RPMI8226 (cell line): ENCODE data around the gene DNAH5.
"Not testable (repeated sequence)": the region's sequence is repeated elsewhere in the genome, so short reads cannot be mapped to it uniquely, and the experiment has no call there.

Experiments
- DNase-seq: peaks from one replicate; pipeline ENCODE4 v3.0.0-alpha.2; 2015

DNAH5 gene, protein sequence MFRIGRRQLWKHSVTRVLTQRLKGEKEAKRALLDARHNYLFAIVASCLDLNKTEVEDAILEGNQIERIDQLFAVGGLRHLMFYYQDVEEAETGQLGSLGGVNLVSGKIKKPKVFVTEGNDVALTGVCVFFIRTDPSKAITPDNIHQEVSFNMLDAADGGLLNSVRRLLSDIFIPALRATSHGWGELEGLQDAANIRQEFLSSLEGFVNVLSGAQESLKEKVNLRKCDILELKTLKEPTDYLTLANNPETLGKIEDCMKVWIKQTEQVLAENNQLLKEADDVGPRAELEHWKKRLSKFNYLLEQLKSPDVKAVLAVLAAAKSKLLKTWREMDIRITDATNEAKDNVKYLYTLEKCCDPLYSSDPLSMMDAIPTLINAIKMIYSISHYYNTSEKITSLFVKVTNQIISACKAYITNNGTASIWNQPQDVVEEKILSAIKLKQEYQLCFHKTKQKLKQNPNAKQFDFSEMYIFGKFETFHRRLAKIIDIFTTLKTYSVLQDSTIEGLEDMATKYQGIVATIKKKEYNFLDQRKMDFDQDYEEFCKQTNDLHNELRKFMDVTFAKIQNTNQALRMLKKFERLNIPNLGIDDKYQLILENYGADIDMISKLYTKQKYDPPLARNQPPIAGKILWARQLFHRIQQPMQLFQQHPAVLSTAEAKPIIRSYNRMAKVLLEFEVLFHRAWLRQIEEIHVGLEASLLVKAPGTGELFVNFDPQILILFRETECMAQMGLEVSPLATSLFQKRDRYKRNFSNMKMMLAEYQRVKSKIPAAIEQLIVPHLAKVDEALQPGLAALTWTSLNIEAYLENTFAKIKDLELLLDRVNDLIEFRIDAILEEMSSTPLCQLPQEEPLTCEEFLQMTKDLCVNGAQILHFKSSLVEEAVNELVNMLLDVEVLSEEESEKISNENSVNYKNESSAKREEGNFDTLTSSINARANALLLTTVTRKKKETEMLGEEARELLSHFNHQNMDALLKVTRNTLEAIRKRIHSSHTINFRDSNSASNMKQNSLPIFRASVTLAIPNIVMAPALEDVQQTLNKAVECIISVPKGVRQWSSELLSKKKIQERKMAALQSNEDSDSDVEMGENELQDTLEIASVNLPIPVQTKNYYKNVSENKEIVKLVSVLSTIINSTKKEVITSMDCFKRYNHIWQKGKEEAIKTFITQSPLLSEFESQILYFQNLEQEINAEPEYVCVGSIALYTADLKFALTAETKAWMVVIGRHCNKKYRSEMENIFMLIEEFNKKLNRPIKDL (N-terminal part only)

DNA sequence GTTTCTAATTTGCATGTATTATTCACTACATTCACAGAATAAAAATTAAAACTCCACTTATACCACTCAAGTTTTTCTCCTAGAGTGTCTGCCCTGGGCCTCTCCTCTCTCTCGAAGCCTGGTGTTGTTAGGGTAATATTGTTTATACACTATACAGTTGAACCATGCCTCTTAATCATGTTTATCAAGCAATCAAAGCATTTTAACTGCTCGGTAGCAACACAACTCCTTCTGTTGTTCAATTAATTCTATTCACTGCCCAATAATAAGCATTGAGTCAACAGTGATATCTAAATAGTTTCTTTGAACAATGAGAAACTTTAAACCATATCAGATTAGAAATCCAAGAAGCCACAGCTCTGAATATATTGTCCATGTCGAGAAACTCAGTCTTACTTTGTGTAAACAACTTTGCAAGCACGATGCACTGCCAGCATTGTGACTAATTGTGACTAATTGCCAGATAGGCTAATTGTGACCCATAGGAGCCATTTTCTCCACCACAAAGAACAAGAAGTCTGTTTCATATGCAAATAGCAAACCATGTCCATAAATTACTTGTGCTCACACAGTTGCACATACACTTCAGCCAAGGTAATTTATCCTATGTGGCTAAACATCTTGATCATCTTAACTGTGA is at the start of gene DNAH5:
Gene DNAH5 (minus strand): TSS at position 129 of the 640 bp plus-strand sequence. CDS start 250 bp downstream, outside the sequence.
- no peak for DNase-seq

DNA sequence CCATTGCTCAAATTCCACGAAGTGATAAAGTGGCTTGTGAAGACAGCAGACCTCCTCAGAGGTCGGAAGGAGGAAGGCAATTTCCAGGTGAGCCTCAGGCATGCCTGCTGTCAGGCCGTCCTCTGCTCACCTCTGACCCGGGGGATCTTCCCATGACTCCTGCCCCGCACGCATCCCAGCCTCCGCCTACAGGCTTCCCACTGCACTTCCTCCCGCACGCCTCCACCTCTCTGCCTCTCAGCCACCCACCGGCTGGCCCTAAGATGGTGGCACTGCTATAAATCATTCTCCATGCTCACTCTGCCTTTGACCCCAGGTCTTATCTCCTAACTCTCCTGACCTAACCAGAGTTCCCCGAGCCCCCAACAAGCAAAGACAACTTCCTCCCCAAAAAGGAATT is 49.4 kb upstream of the DNAH5 start:
- DNase-seq: no peak

DNA sequence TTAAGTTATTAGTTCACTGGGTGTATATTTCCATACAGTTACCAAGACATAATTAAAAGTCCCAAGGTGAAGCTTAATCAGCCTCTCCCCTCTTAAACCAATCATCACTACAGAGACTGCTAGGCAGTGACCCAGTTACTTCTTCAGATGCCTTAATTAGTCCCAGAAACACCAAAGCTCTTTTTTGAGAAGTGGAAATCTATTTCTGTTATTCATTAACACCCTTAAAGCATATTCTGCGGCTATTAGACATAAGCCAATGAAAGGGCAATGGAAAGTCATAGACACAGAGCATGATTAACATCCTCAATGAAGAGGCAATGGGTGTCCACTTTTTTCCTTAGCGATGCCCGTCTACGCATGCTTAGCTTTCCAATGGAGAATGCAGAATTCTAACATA is 48.3 kb upstream of the DNAH5 start:
- no peak for DNase-seq

DNA sequence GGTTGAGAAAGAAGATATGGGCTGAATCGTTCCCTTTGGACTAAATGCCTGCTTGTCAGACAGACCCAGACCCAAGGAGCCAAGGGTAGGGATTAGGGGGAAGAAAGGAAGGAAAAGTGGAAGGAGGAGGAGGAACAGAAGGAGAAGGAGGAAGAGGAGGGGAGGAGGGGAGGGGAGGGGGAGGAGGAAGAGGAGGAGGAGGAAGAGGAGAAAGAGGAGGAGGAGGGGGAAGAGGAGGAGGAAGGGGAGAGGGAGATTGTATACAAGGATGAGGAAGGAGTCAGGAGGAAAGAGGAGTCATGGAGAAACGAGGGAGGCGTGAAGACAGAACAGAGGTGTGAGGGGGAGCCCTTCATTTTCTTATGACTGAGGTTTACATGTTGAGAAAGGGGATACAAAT is 46.9 kb upstream of the DNAH5 start:
- DNase-seq: no peak

DNA sequence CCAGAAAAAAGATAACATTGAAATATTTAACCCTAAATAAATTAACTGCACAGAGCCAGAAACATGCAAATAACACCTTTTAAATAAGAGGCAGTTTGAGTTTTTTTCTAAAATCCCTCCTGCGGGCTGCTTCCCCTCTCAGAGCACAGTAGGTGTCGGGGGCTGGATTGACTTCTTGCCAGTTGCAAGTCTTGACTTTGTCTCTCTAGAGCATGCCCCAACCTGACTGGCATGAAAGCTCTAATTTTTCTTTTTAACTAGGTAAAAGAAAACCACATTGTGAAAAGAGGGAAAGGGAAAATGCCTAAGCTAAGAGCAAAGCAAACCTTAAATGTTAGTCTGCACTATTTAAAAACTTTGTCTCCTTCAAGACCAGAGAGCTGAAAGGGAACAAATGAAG is 46.4 kb upstream of the DNAH5 start:
- no peak for DNase-seq

DNA sequence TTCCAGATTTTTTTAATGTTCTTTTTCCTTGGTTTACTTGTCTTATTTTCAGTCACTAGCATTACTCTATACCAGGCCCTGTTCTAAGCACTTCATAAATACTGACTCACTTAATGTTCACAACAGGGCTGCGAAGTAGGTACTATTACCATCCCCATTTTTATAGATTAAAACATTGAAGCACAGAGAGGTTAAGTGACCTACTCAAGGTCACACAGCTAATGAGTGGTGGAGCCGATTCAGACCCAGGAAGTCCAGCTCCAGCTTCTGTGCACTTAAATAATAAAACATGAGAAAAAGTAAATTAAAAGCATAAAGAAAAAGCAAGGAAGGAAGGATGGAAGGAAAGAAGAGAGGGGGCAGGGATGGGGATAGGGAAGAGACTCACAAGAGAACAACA is 45.3 kb upstream of the DNAH5 start:
- DNase-seq: no peak

DNA sequence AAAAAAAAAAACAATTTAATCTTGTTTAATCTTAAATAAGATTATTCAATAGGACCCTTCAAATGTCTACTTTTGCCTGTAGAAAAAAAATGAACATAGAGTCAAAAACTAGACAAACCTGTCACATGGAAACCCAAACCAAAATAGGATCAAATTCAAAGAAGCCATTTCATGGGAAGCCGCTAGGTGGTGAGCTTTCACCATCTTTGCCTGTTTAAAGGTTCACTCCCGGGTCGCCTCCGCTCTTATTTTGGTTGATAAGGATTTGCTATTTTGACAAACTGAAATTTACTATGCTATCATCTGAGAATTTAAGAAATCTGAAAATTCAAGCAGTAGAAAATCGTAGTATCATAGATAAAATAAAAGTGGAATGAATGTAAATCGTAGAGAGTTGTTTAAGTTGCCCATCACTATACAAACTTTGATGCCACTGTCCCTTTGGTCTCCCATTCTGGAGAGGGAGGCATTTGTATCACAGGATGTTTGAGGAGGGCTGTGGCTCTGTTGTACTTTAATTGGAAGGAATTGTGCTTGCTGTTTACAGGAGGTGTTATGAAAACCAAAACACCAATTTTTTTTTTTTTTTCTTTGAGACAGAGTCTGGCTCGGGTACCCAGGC is 43.5 kb upstream of the DNAH5 start:
- DNase-seq: peak; percentile 45

DNA sequence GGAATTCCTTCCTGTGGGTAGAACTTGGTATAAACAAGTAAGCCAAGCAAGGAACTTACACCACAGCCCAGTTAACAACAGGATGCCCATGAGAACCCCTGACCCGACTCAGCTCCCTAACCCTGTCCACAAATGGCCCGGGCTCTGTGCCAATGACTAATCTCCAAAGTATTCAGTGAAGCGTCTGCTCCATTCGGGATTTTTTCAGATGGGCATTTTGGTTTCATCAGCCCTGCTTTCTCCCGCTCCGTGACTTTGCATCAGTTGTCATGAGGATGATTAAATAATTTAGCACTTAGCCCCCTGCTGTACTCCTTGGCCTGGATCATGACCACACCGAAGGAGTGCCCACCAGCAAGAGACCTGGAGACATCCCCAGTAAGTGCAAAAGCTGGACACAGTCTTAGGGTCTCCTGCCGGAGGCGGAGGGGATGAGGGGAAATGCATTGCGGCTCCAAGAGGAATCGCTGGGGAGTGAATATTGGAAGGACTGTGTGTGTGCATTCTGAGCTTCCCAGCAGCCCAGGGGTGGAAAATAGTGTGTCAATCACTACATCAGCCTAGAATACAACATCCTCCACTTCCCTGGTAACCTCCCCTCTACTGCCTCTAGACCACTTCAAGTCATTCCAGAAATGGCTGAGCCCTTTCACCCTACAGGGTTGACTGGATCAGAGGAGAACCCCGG is 41.4 kb upstream of the DNAH5 start:
- no peak for DNase-seq

DNA sequence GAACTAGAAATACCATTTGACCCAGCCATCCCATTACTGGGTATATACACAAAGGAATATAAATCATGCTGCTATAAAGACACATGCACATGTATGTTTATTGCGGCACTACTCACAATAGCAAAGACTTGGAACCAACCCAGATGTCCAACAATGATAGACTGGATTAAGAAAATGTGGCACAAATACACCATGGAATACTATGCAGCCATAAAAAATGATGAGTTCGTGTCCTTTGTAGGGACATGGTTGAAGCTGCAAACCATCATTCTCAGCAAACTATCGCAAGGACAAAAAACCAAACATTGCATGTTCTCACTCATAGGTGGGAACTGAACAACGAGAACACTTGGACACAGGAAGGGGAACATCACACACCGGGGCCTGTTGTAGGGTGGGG is 40.4 kb upstream of the DNAH5 start:
- not testable (repeated sequence) for DNase-seq

DNA sequence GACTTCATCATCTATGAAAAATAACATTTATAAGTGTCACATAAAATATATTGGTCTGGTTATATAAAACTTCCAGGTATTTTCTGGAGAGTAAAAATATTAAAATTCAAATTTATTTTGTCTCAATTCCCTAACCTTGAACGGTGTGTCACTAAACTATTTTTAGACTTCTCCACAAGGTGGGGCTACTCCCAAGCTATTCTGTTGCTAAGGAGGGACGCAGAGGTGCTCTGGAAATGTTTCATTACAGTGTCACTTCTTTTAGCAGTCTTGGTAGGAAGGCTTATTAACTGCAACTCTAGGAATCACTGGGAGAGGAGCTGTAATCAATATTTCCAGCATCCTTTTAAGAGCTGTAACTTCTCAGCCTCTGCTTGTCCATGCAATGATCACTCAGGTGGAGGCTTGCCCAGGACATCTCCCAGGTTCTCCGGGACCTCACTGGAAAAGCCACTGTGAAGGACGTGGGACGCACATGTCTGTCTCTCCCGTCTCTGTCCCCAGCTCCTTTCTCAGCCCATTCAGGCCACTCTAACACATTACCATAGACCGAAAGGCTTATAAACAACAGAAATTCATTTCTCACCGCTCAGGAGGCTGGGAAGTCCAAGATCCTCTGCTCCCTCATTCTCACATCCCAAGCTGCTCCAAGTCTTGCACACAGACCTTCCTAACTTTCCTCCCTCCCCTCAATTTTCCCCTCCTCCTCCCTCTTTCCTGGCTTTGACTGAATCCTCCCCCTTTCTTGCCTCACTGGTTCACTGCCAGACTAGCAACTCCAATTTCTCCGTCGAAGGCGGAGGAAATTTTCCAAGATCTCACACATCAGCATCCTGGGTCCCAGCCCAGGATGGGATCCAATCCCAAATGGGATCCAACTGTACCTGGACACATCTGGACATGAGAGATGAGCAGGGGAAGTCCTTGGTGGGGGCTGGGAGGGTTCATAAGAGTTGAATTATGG is 32.7 kb upstream of the DNAH5 start:
- peak; percentile 43 for DNase-seq

DNA sequence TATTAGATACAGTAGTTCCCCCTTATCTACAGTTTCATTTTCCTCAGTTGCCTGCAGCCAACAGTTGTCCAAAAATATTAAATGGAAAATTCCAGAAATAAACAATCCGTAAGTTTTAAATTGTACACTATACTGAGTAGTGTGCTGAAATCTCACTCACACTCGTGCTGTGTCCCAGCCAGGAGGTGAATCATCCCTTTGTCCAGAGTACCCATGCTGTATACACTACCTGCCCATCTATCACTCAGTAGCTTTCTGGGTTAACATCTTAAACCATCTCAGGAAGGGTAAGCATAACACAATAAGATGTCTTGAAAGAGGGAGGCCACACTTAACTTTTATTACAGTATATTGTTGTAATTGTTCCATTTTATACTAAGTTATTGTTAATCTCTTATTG is 31.7 kb upstream of the DNAH5 start:
- no peak for DNase-seq

DNA sequence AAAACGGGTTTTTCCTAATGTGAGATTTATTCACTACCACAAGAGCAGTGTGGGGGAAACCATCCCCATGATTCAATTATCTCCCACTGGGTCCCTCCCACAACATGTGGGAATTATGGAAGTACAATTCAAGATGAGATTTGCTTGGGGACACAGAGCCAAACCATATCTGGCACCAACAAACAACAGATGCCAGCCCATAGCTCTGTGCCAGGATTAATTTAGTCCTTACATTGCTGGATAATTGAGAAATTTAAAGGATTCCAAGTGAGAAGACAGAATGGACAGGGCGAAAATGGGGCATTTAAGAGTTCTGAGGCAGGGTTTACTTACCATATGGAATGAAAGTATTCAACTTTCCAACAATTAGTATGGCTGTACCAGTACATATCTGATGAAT is 30.8 kb upstream of the DNAH5 start:
- DNase-seq: no peak

DNA sequence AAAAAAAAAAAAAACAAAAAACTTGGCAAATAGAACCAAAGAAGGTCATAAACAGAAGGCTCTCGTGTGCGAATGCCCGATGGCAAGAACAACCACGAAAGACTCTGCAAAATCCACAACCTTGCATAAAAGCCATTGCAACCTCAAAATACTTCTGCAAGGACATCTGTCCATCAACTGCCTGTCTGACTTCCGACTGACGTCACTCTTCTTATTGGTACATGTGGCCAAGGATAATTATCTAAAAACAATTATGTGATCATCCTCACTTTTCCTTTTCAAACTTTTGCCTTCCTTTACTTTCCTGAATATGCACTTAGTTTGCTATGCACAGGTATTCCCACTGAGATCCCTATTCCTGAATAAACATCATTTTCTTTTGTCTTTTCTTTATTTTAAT is 29.2 kb upstream of the DNAH5 start:
- DNase-seq: no peak

DNA sequence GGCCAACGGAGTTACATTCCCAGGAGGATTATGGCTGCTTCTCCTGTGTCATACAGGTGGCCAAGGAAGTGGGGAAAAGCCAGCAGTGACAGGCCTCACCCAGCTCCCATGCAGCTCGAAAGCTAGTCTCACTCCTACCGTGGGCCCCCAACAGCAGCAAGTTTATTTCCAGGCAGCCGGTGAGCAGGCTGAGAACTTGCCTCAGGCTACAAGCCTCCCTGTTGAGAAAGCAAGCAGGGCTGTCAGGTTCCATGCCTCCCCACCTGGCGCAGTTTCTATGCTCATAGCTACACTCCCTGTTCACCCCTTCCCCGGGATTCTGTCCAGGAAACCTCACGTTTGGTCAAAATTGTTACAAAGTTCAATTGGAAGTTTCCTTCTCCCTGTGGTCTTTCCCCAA is 27.5 kb upstream of the DNAH5 start:
- no peak for DNase-seq

DNA sequence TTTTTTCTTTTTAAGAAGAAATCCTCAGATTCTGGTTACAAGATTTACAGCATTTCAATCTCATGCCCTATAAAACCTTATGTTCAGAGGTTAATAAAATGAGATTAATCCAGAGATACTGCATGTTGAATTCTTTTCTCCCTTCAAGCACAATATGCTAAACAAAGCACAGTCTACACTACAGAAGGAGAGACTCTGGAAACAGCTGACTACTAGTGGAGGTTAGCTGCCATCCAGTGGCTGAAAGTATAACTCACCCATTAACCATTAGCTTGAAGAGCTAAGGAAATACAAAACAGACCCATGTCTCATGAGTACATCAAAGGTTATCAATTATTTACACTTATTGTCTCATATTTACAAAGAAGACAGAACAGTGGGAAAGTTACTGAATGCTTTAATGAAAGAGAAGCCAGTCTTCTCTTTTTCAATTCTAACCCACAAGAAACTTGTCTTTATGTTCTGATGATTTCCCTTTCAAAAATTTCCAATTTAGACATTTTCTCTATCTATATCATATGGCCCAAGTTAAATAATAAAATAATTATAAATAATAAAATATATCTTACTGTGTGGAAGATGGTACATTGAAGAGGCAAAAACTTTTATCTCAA is 12.7 kb upstream of the DNAH5 start:
- DNase-seq: peak; percentile 61

DNA sequence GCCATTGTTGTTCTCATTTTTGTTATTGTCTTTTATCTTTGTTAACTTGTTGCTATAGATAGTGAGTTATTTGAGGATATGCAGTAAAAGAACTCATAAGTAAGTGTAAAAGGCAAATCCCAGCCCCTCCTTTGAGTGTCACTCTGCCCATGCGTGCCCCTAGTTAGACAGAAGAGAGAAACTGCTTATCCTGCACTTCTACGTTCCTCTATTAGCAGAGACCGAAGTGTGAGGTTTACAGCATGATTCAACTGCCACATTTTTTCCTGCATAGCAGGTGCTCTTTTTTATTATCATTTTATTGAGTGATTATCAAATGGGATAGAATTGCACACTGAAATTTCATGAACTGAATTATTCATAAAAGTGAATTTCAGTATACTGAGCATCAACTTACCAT is 12.0 kb upstream of the DNAH5 start:
- DNase-seq: peak; percentile 11

DNA sequence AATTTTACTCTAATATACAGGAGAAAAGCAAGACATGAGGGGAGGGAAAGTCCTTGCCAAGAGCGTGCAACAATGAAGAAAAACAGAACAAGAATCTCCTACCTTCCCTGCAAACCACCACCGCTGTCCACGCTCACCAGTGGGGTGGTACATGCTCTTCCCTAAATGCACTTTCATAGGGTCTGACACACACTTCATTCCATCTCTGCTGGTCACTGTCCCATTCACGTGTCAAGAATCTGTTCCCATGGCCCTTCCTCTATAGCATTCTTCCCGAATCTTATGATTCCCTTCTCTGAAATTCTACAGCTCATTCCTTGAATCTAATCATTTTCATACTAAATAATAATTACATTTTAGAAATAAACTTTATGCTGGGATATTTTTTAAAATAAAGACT is 11.4 kb upstream of the DNAH5 start:
- no peak for DNase-seq

DNA sequence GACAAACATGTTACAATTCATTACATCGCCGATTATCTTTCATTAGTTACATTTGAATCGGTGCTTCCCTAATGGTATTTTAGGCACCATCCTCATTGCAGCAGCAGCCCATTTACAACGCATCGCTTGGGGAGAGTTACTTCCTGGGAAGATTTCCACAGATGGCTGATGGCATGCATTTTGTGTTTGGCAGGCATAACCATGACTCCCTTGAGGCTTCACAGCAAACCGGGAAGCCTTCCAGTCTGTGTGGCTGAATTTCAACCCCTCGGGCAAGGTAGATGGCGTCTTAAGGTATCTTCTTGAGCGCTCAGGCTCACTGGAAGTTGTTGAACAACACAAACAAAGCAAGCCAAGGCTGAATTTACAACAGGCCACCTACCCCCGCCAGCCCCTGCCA is 1.6 kb upstream of the DNAH5 start:
- no peak for DNase-seq

DNA sequence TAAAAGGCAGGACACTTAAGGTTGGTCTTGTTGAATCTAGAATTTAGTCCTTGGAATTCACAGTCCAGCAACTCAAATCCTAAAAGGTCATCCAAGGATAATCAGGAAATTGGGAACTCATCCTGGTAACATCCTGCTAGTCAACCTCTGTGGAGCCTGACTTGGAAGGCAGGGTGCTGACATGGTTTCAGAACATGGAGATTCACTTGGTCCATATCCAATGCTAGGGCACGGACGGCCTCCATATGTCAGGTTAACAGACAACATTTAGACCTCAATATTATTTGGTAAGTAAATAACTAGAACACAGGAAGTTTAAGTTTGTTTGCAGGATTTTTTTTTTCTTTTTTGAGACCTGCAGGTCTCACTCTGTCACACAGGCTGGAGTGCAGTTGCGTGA is 783 bp upstream of the DNAH5 start:
- DNase-seq: no peak

DNA sequence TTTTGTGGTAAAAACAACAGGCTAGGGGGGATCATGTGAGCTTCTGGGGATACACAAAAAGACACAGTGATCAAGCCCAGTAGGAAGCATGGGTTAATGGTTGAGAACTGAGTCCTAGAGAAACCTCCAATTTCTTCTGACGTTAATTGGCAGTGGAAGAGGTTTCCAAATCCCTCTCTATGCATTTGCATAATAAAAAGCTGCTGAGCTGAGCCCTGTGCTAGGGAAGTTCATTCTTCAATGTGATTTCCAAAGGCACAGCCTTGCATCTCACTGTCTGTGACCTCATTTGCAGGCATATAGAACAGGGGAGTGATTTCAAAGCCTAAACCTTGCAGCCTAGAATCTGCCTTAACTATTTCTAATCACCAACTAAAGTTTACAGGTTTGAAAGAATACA is 812 bp downstream of the DNAH5 start:
- no peak for DNase-seq
